Type B pancreatic cell (in vitro differentiated cells): ENCODE data around the gene COL19A1. TPM values are rescaled to one million over a fixed set of nuclear protein-coding genes. Genes with fewer than 3 reads are reported as not detected.

Experiments used
- DNase-seq: peaks from one replicate; pipeline ENCODE4 v3.0.0; 2021; ENCODE audit warnings: mixed read lengths; ENCODE audit not compliant: unreplicated experiment; ENCODE audit errors: extremely low spot score
- H3K27ac Mint-ChIP-seq: 2 replicates; pipeline ENCODE4 v1.8.0; 2021; ENCODE audit warnings: mild to moderate bottlenecking, mixed read lengths
- H3K27me3 Mint-ChIP-seq: 2 replicates; pipeline ENCODE4 v1.8.0; 2021; ENCODE audit warnings: mixed read lengths
- H3K36me3 Mint-ChIP-seq: 2 replicates; pipeline ENCODE4 v1.8.0; 2021; ENCODE audit warnings: mixed read lengths
- H3K4me1 Mint-ChIP-seq: one replicate; pipeline ENCODE4 v1.8.0; 2021; ENCODE audit warnings: mixed read lengths; ENCODE audit not compliant: unreplicated experiment
- H3K4me3 Mint-ChIP-seq: 2 replicates; pipeline ENCODE4 v1.8.0; 2021; ENCODE audit warnings: mild to moderate bottlenecking, mixed read lengths
- H3K9me3 Mint-ChIP-seq: 2 replicates; pipeline ENCODE4 v1.8.0; 2021; ENCODE audit warnings: mixed read lengths
- total RNA-seq: library from RNA; stranded (reverse); gene quantifications from 2 replicates; pipeline ENCODE4 v1.2.1, GENCODE V29; 2021; ENCODE audit warnings: low replicate concordance
- TF ChIP-seq, protein P1 (sequence below): fragments of 200-600 bp; sonication (generic); conservative IDR thresholded peaks from 2 replicates; pipeline ENCODE4 v1.5.0; 2021; ENCODE audit warnings: antibody characterized with exemption, mild to moderate bottlenecking

The COL19A1 gene
- total RNA-seq, 1 donor from 2014 or later: 1.6 TPM

DNA sequence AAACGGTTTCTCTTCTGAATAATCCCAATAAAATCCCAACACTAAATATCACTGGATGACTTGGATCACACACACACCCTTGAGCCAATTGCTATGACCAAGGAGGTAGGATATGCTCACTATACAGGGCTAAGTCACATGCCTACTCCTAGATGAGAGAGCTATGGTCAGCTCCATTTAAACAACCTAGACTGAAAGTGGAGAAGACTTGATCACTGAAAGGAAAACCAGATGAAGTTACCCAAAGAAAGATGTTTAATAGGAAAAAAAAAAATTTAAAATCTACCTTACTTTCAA is 18.9 kb upstream of the COL19A1 start:
- H3K4me1 Mint-ChIP-seq: no peaks in the 10 kb centered on the region

DNA sequence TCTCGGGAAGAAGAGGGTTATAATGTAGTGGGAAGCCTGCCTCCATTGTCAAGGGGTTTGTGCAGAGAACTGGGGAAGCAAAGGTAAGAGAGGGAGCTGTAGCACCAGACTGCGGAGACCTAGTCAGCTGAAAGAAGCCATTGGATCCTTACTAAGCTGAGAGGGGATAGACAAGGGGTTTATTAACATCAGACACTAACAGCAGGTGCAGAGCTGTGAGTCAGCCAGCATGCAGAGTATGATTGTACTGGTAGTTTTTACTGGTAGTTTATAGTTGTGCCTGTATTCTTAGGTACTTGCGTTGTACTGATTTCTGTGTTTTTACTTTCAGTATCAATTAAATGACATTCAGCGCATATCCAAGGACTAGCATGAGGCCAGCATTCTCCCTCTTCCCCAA is 17.8 kb upstream of the COL19A1 start:
- H3K27me3 Mint-ChIP-seq: no peaks in the 10 kb centered on the region
- H3K4me3 Mint-ChIP-seq: no peak overlapping the region
- TF ChIP-seq, protein P1, sequence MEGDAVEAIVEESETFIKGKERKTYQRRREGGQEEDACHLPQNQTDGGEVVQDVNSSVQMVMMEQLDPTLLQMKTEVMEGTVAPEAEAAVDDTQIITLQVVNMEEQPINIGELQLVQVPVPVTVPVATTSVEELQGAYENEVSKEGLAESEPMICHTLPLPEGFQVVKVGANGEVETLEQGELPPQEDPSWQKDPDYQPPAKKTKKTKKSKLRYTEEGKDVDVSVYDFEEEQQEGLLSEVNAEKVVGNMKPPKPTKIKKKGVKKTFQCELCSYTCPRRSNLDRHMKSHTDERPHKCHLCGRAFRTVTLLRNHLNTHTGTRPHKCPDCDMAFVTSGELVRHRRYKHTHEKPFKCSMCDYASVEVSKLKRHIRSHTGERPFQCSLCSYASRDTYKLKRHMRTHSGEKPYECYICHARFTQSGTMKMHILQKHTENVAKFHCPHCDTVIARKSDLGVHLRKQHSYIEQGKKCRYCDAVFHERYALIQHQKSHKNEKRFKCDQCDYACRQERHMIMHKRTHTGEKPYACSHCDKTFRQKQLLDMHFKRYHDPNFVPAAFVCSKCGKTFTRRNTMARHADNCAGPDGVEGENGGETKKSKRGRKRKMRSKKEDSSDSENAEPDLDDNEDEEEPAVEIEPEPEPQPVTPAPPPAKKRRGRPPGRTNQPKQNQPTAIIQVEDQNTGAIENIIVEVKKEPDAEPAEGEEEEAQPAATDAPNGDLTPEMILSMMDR: no peak
- DNase-seq: no peak
- no peaks in the 10 kb centered on the region for H3K36me3 Mint-ChIP-seq
- H3K9me3 Mint-ChIP-seq: no peaks in the 10 kb centered on the region
- H3K4me1 Mint-ChIP-seq: no peaks in the 10 kb centered on the region
- H3K27ac Mint-ChIP-seq: no peak overlapping the region

More for the DNA sequence above, 18.9 kb upstream of the COL19A1 start:
- Mint-ChIP-seq H3K36me3 (no peaks in the 10 kb centered on the region), H3K27ac (no peak overlapping the region), H3K4me3 (no peak overlapping the region), H3K27me3 (no peaks in the 10 kb centered on the region), H3K9me3 (no peaks in the 10 kb centered on the region)
- no peak for DNase-seq
- TF ChIP-seq, protein P1: no peak

DNA sequence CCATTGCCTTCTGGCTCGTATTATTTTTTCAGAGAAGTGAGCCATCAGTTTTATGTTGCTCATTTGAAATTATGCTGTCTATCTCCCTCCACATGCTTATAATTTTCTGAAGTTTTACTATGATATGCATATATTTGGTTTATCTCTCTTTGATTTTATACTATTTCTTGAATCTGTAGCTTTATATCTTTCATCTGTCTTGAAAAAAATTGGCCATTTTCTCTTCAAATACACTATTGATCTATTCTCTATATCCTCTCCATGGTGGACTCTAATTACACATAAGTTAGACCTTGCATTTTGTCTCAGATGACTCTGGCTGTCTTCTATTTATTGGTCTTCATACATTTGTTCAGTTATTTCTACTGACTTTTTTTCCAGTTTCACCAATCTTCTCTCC is 13.7 kb upstream of the COL19A1 start:
- no peaks in the 10 kb centered on the region for H3K9me3 Mint-ChIP-seq
- H3K36me3 Mint-ChIP-seq: no peaks in the 10 kb centered on the region
- H3K4me1 Mint-ChIP-seq: no peaks in the 10 kb centered on the region
- no peaks in the 10 kb centered on the region for H3K27me3 Mint-ChIP-seq
- no peak overlapping the region for H3K4me3 Mint-ChIP-seq
- no peak overlapping the region for H3K27ac Mint-ChIP-seq
- no peak for DNase-seq
- TF ChIP-seq, protein P1: no peak

DNA sequence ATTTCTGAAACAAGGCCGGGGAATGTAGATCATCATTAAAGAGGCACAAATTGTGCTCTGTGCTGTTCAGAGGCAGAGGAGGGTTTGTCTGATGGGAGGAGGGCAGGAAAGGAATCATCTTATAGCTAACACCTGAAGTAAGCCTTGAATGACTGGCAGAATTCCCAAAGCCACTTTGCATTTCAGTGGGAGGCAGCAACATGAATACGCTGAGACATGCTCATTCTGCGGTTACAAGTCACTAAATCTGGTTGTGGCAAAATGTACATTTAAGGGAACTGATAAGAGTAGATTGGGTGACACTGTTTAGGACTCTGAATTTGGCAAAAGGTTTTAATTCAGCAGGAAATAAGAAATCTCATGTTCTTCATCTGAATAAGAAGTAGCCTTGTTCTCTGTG is 4.4 kb upstream of the COL19A1 start:
- DNase-seq: no peak
- no peak overlapping the region for H3K27ac Mint-ChIP-seq
- TF ChIP-seq, protein P1: no peak

DNA sequence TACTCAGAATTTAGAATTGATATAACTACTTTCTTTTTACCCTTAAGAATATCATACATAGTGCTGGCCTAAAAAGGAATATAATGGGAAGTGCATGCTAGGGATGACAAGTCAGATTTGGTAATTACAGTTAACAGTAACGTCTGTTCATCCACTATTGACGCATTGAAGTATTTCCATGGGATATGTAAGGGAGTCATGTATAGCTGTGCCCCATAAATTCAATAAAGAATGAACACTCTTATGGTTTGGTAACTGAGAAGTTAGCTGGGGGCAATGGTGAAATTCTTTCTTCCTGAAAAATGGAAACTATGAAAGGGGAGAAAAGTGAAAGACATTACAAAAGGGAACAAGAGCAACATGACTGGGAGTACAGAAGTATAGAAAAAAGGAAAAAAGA is 2.6 kb upstream of the COL19A1 start:
- TF ChIP-seq, protein P1: no peak
- H3K36me3 Mint-ChIP-seq: no peaks in the 10 kb centered on the region
- no peaks in the 10 kb centered on the region for H3K9me3 Mint-ChIP-seq
- H3K27ac Mint-ChIP-seq: no peak overlapping the region
- H3K4me1 Mint-ChIP-seq: peaks cover 14% of the 10 kb centered on the region
- no peak overlapping the region for H3K4me3 Mint-ChIP-seq
- no peak for DNase-seq
- H3K27me3 Mint-ChIP-seq: peaks cover 51% of the 10 kb centered on the region

More for the DNA sequence above, 4.4 kb upstream of the COL19A1 start:
- H3K9me3 Mint-ChIP-seq: no peaks in the 10 kb centered on the region
- H3K4me3 Mint-ChIP-seq: no peak overlapping the region
- peaks cover 9% of the 10 kb centered on the region for H3K4me1 Mint-ChIP-seq
- H3K36me3 Mint-ChIP-seq: no peaks in the 10 kb centered on the region
- peaks cover 37% of the 10 kb centered on the region for H3K27me3 Mint-ChIP-seq

DNA sequence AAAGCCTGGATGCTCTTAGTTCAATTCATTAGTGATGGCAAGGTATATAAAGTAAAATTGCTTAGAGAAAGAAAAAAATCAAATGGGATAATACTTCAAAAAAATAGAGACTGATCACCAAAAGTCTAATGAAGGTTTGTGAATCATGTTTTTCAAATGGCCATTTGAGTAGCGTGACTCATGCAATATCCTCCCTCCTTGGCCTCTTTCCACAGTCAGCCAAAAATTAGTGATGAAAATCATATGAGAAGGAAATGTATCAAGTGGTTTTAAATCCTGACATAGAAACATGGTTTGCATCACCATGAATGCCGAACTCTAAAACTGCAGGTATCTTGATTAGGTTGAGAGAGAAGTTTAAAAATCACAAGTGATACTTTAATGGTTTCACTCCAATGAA is 1.2 kb upstream of the COL19A1 start:
- H3K4me3 Mint-ChIP-seq: peak overlapping the region; percentile 37
- DNase-seq: no peak
- H3K36me3 Mint-ChIP-seq: no peaks in the 10 kb centered on the region
- no peaks in the 10 kb centered on the region for H3K9me3 Mint-ChIP-seq
- H3K4me1 Mint-ChIP-seq: peaks cover 14% of the 10 kb centered on the region
- peaks cover 62% of the 10 kb centered on the region for H3K27me3 Mint-ChIP-seq
- no peak overlapping the region for H3K27ac Mint-ChIP-seq
- TF ChIP-seq, protein P1: no peak
